NOMO-1 (cell line): ENCODE results near the gene ZNF765.
"Not testable (repeated sequence)": the region's sequence is repeated elsewhere in the genome, so short reads cannot be mapped to it uniquely, and the experiment has no call there.

Source experiments
- DNase-seq, 2 experiments: peaks; one replicate each; lab custom pipeline; 2025; ENCODE audit not compliant: unreplicated experiment in 2 of 2; lab: John Stamatoyannopoulos, UW

Gene ZNF765

GRCh38 chr19:53420520-53421315 is 25.8 kb downstream of the ZNF765 start:
- not testable (repeated sequence) for DNase-seq

- no peak for DNase-seq
Observed at GRCh38 chr19:53422551-53422950, 27.6 kb downstream of the ZNF765 start.

GRCh38 chr19:53423074-53423473 is 28.1 kb downstream of the ZNF765 start:
- DNase-seq: not testable (repeated sequence)

- not testable (repeated sequence) for DNase-seq
Observed at GRCh38 chr19:53423680-53424079, 28.7 kb downstream of the ZNF765 start.

GRCh38 chr19:53424968-53425597 is 30.1 kb downstream of the ZNF765 start:
- peak in 1 of 2 experiments; percentile 18 for DNase-seq

GRCh38 chr19:53431399-53432087 is 36.6 kb downstream of the ZNF765 start, which contains the start of gene ZNF761:
ZNF761 (plus strand) TSS chr19:53431984; CDS start chr19:53447269, 15,285 bp downstream.
- DNase-seq: peak; percentile 85 to 86

- no peak for DNase-seq
Observed at GRCh38 chr19:53432088-53432661, 37.2 kb downstream of the ZNF765 start.

GRCh38 chr19:53443809-53444208 is 48.9 kb downstream of the ZNF765 start:
- DNase-seq: not testable (repeated sequence)

GRCh38 chr19:53447196-53447595 is 52.2 kb downstream of the ZNF765 start:
- DNase-seq: not testable (repeated sequence)

- DNase-seq: no peak
Observed at GRCh38 chr19:53455828-53456227, 60.9 kb downstream of the ZNF765 start.

GRCh38 chr19:53460131-53460721 is 65.3 kb downstream of the ZNF765 start:
- not testable (repeated sequence) for DNase-seq

GRCh38 chr19:53461866-53462265 is 66.9 kb downstream of the ZNF765 start:
- no peak for DNase-seq

- no peak for DNase-seq
Observed at GRCh38 chr19:53462861-53463260, 67.9 kb downstream of the ZNF765 start.

- no peak for DNase-seq
Observed at GRCh38 chr19:53463263-53463662, 68.3 kb downstream of the ZNF765 start.

GRCh38 chr19:53466726-53467484 is 72.0 kb downstream of the ZNF765 start:
- DNase-seq: peak in 1 of 2 experiments; percentile 27

GRCh38 chr19:53467485-53468262 is 72.7 kb downstream of the ZNF765 start, which contains the start of gene ZNF813:
ZNF813 (plus strand) TSS chr19:53467733; CDS start chr19:53483823, 16,090 bp downstream.
- peak; percentile 76 to 87 for DNase-seq

GRCh38 chr19:53468628-53469027 is 73.7 kb downstream of the ZNF765 start:
- not testable (repeated sequence) for DNase-seq

GRCh38 chr19:53471916-53472315 is 77.0 kb downstream of the ZNF765 start:
- DNase-seq: no peak

GRCh38 chr19:53474832-53475231 is 79.9 kb downstream of the ZNF765 start:
- not testable (repeated sequence) for DNase-seq
